Neuron (in vitro differentiated cells): ENCODE measurements around the gene DOCK4.

Experiments used
- H2AFZ ChIP-seq: one replicate; pipeline ENCODE4 v1.6.1; 2013; ENCODE audit warnings: low read depth, mild to moderate bottlenecking, inconsistent platforms, low read length, moderate library complexity
- H3K27me3 ChIP-seq: one replicate; pipeline ENCODE4 v1.6.1; 2013; ENCODE audit warnings: low read length; ENCODE audit not compliant: insufficient read depth
- H3K36me3 ChIP-seq: one replicate; pipeline ENCODE4 v1.6.1; 2013; ENCODE audit warnings: low read length; ENCODE audit not compliant: insufficient read depth
- H3K4me1 ChIP-seq: one replicate; pipeline ENCODE4 v1.6.1; 2013; ENCODE audit warnings: low read length; ENCODE audit not compliant: insufficient read depth
- H3K4me3 ChIP-seq: 2 replicates; pipeline ENCODE4 v1.5.1; 2013; ENCODE audit warnings: mild to moderate bottlenecking, low read length, moderate library complexity
- H3K9me3 ChIP-seq: one replicate; pipeline ENCODE4 v1.6.1; 2013; ENCODE audit warnings: low read length

DOCK4 gene

DNA sequence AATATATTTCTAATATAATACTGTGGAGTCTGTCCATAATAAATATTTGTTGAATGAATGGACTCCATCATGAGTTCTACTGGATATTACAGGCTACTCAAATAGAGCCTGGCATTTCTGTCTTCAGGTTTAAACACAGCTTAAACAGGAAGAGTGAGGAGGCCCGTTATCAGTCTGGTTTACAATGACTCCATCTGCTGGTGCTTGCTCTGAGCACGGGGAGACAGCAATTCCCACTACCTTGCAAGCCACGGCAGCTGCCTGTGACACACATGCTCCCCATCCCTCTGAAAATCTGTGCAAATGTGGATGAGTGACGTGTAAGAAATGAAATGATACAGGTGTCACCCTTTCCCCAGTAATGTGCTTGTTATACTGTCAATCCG, 350.4 kb downstream of the DOCK4 start:
- Histone ChIP-seq H3K36me3 (peaks cover 6% of the 10 kb centered on the region), H2AFZ (no peak overlapping the region), H3K4me1 (no peaks in the 10 kb centered on the region), H3K9me3 (peaks cover 10% of the 10 kb centered on the region), H3K4me3 (no peak overlapping the region), H3K27me3 (no peaks in the 10 kb centered on the region)

DNA sequence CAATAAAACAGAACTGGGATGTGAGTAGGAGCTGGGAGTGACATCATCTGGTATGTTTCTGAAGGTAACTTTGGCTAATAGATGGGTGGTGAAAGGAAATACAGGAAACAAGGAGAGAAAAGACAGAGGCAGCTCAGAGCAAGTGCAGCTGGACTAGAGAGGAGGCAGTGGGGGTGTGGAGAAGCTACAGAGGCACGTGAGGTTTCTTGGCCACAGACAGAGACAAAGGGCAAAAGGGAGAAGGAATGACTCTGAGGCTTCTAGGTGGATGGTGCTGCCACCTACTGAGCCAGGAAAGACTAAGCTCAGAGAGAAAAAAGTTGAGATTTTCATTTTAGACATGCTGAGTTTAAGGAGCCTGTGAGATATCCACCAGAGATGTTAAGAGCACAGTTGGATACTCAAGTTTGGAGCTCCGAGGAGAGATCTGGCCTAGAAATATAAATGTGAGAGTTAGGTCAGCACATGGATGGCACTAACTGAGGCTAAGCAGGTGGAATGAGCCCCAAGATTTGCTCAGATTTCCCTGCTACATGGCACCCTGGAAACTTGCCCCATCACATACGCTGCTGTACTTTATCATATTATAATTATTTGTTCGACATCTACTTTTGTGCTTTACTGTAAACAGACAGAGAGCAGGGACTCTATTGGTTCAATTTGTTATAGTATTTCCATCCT, 350.9 kb downstream of the DOCK4 start:
- no peaks in the 10 kb centered on the region for H3K27me3 ChIP-seq
- H3K9me3 ChIP-seq, result peaks cover 7% of the 10 kb centered on the region
- H3K4me1 ChIP-seq, result no peaks in the 10 kb centered on the region
- H2AFZ ChIP-seq, result no peak overlapping the region
- peaks cover 6% of the 10 kb centered on the region for H3K36me3 ChIP-seq
- no peak overlapping the region for H3K4me3 ChIP-seq

- no peaks in the 10 kb centered on the region for H3K36me3 ChIP-seq
- H3K4me1 ChIP-seq, result no peaks in the 10 kb centered on the region
- peaks cover 5% of the 10 kb centered on the region for H3K9me3 ChIP-seq
- H3K27me3 ChIP-seq, result no peaks in the 10 kb centered on the region
- H3K4me3 ChIP-seq, result no peak overlapping the region
- H2AFZ ChIP-seq, result no peak overlapping the region
Observed at GRCh38 chr7:111853201-111853990, 352.8 kb downstream of the DOCK4 start.

DNA sequence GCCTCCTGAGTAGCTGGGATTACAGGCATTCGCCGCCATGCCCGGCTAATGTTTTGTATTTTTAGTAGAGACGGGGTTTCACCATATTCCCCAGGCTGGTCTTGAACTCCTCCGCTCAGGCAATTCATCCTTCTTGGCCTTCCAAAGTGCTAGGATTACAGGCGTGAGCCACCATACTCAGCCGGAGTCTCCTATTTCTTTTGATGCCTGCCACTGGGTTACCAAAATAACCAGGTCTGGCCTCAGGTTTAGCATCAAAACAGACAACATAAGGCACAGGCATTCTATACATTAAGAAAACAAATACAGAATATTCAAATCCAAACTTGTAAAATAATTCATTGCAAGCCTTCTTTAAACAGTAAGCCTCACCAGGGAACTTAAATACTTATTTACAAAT, 354.1 kb downstream of the DOCK4 start:
- Histone ChIP-seq H3K4me1 (no peaks in the 10 kb centered on the region), H3K27me3 (no peaks in the 10 kb centered on the region), H3K4me3 (no peak overlapping the region), H3K9me3 (peaks cover 5% of the 10 kb centered on the region), H3K36me3 (no peaks in the 10 kb centered on the region), H2AFZ (no peak overlapping the region)

DNA sequence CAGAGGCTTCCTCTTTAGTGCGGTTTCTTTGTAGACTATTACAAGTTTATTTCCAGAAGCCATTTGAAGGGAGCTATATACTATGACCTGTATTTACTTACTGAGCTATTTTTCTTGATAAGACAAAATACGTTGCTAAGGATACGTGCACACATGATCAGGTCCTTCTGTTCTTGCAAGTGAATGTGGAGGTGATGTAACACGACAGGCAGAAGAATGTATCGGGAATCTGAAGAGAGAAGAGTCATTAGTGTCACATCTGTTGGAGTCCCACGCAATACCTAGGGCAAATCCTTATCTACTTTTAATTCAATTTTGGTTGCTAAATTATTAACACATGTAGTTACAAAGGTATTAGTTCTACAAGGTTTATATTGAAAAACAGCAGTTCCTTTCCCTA, 359.3 kb downstream of the DOCK4 start:
- no peak overlapping the region for H2AFZ ChIP-seq
- no peaks in the 10 kb centered on the region for H3K27me3 ChIP-seq
- H3K9me3 ChIP-seq, result peaks cover 5% of the 10 kb centered on the region
- H3K36me3 ChIP-seq, result peaks cover 4% of the 10 kb centered on the region
- no peak overlapping the region for H3K4me3 ChIP-seq
- no peaks in the 10 kb centered on the region for H3K4me1 ChIP-seq

DNA sequence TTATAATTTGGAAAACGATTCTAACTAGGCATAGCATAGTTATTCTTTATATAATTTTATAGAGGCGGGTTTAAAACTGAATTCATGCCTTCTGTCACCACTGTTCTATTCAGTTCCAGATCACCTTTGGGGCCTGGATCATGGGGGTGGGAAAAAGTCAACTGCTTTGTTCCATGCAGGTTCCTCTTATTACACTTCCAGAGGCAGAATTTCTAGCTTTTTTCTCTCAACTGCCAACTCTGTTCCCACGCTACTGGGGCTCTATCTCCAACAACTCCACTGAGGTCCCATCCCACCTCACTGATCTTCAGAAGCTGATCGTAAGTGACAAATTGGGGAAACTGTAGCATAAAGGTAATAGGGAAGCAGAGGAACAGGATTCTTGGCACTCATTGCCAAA, 360.3 kb downstream of the DOCK4 start:
- Histone ChIP-seq H3K36me3 (peaks cover 4% of the 10 kb centered on the region), H2AFZ (no peak overlapping the region)

DNA sequence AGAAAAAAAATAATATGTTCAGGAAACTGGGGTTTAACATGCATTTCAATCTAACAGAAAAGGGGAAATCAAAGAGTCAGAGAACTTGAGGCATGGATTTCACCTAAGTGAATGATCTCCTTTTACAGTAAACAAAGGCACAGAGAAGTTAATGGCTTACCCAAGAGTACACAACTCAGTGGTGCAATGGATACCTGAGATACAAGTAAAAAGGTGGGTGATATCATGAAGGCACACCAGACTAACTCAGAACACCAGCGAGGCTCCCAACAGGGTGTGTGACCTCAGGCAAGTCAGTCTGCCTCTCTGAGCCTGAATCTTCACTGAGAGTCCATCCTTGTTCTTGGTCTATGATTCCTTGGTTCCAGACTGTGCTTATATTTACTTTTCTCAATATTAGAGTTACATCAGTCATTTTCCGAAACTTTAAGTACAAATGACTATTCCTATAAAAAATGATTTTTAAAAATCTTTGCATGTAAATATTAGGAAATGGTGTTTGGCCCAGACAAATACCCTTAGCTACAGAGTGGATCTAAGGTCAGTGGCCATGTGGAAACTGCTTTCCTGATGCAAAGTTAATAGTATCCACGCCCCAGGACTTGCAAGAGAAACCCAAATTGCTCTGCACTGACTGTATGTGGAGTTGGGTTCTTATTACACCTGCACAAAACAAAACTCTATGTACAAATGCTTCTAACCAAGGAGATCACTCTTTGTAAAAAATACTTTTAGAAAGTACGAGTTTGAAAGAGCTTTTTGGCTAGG, 361.1 kb downstream of the DOCK4 start:
- peaks cover 4% of the 10 kb centered on the region for H3K36me3 ChIP-seq
- no peaks in the 10 kb centered on the region for H3K27me3 ChIP-seq
- H3K4me1 ChIP-seq, result no peaks in the 10 kb centered on the region
- peaks cover 1% of the 10 kb centered on the region for H3K9me3 ChIP-seq
- no peak overlapping the region for H2AFZ ChIP-seq
- no peak overlapping the region for H3K4me3 ChIP-seq

More for the DNA sequence above, 360.3 kb downstream of the DOCK4 start:
- H3K4me3 ChIP-seq, result no peak overlapping the region
- H3K9me3 ChIP-seq, result peaks cover 5% of the 10 kb centered on the region
- H3K4me1 ChIP-seq, result no peaks in the 10 kb centered on the region
- H3K27me3 ChIP-seq, result no peaks in the 10 kb centered on the region

DNA sequence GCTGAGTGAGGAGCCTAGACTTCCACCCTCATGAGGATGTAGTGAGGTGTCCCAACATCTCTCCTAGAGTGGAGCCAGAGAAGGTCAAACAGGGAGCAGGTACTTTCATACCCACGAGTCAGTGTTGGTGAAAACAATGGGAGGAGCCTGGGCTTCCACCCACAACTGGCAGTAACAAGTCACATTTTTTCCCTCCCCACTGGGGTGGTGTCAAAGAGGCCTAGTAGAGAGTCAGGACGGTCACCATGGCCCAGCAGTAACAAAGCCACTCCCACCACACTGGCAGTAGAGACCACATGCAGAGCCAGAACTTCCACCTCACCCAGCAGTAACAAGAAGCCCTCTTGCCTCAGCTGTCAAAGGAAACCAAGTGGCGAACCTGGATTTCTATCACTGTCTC, 363.7 kb downstream of the DOCK4 start:
- Histone ChIP-seq H3K27me3 (no peaks in the 10 kb centered on the region), H3K9me3 (no peaks in the 10 kb centered on the region), H3K4me1 (no peaks in the 10 kb centered on the region), H3K4me3 (no peak overlapping the region), H2AFZ (no peak overlapping the region), H3K36me3 (peaks cover 4% of the 10 kb centered on the region)

GRCh38 chr7:111841596-111842205, 364.5 kb downstream of the DOCK4 start:
- H2AFZ ChIP-seq, result no peak overlapping the region
- no peaks in the 10 kb centered on the region for H3K4me1 ChIP-seq
- H3K27me3 ChIP-seq, result no peaks in the 10 kb centered on the region
- H3K36me3 ChIP-seq, result peaks cover 4% of the 10 kb centered on the region
- H3K4me3 ChIP-seq, result no peak overlapping the region
- no peaks in the 10 kb centered on the region for H3K9me3 ChIP-seq

GRCh38 chr7:111840528-111840927, 365.7 kb downstream of the DOCK4 start:
- peaks cover 4% of the 10 kb centered on the region for H3K36me3 ChIP-seq
- H3K4me1 ChIP-seq, result no peaks in the 10 kb centered on the region
- no peak overlapping the region for H2AFZ ChIP-seq

GRCh38 chr7:111839261-111839660, 366.9 kb downstream of the DOCK4 start:
- H2AFZ ChIP-seq, result no peak overlapping the region
- H3K27me3 ChIP-seq, result no peaks in the 10 kb centered on the region
- H3K4me3 ChIP-seq, result no peak overlapping the region
- H3K9me3 ChIP-seq, result no peaks in the 10 kb centered on the region
- H3K36me3 ChIP-seq, result no peaks in the 10 kb centered on the region
- H3K4me1 ChIP-seq, result no peaks in the 10 kb centered on the region

More at GRCh38 chr7:111840528-111840927, 365.7 kb downstream of the DOCK4 start:
- Histone ChIP-seq H3K27me3 (no peaks in the 10 kb centered on the region), H3K9me3 (no peaks in the 10 kb centered on the region), H3K4me3 (no peak overlapping the region)

DNA sequence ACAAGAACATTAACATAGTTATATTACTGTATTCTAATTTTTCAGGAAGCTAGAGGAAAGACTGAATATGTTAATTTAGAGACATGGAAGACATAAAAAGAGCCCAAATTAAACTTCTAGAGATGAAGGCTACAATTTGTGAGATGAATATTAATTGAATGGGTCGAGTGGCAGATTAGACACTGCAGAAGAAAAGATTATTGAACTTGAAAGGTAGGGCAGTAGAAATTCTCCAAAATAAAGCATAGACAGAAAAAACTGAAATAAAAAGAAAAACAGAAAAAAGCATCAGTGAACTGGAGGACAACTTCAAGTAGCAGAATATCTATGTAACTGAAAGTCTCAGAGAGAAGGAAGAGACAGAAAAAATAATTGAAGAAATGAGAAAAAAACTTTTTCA, 369.6 kb downstream of the DOCK4 start:
- H3K4me3 ChIP-seq, result no peak overlapping the region

DNA sequence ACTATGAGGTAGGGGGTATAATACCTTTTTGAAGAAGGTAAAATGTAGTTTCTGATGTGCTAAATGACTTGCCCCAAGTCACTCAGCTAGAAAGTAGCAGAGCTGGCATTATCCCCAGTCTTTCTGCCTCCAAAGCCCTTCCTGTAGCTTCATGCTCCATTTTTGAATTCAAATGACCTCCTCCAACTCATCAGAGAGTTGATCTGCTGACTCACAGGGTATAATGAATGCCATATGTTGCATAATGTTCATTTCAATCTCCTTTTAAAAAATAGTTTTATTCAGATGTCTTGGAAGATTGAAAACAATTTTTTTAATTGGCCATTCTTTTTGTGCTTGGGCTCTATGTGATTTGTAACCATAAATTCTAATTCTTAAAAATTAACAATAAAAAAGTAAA, 371.1 kb downstream of the DOCK4 start:
- Histone ChIP-seq H3K9me3 (no peaks in the 10 kb centered on the region), H3K4me3 (no peak overlapping the region), H3K36me3 (no peaks in the 10 kb centered on the region), H3K4me1 (no peaks in the 10 kb centered on the region), H2AFZ (no peak overlapping the region), H3K27me3 (no peaks in the 10 kb centered on the region)

More for the DNA sequence above, 369.6 kb downstream of the DOCK4 start:
- Histone ChIP-seq H3K9me3 (no peaks in the 10 kb centered on the region), H2AFZ (no peak overlapping the region), H3K36me3 (no peaks in the 10 kb centered on the region), H3K4me1 (no peaks in the 10 kb centered on the region), H3K27me3 (no peaks in the 10 kb centered on the region)
